ENCODE measurements around the gene TRANK1. TPM values are rescaled to one million over a fixed set of nuclear protein-coding genes. Genes with fewer than 3 reads are reported as not detected.

Gene TRANK1
- total and polyA plus RNA-seq, 2 experiments from 2014 or later: 5.2 to 10.3 TPM

- no peaks in the 10 kb centered on the region for H3K27me3 ChIP-seq (replicated peaks; ENCODE audit: insufficient read depth)
- H4K20me1 ChIP-seq (ENCODE audit: insufficient read depth): no peaks in the 10 kb centered on the region
- no peaks in the 10 kb centered on the region for H3F3A ChIP-seq (ENCODE audit: insufficient read depth)
- no peak overlapping the region for H3K9ac ChIP-seq
- no peaks in the 10 kb centered on the region for H3K36me3 ChIP-seq (ENCODE audit: low read depth)
- WGBS, 2 experiments (ENCODE audit: low coverage in 1 of 2, low lambda C conversion rate in 2 of 2, missing lambda C conversion rate in 2 of 2): 88 to 90% methylated on average over 9 of the region's 9 CpGs
- H3K4me2 ChIP-seq (ENCODE audit: unreplicated experiment): no peak overlapping the region
- H3K79me2 ChIP-seq (ENCODE audit: insufficient read depth): no peaks in the 10 kb centered on the region
- 0 out of 2 replicates have a peak, but pooled peaks cover 6% of the 10 kb centered on the region for H3K9me2 ChIP-seq (ENCODE audit: insufficient read depth)
- no peaks in the 10 kb centered on the region for H3K9me3 ChIP-seq (ENCODE audit: low read depth)
- H3K27ac ChIP-seq: no peak overlapping the region
- no peaks in the 10 kb centered on the region for H3K4me1 ChIP-seq (ENCODE audit: insufficient read depth)
- in situ Hi-C loops (cut with MboI): no loop called here
- no peak overlapping the region for H3K4me3 ChIP-seq
- no peak for DNase-seq
- no peak overlapping the region for H2AFZ ChIP-seq
- TF ChIP-seq EZH2phosphoT487 (IDR thresholded peaks at IDR 0.05; ENCODE audit: insufficient read depth, low read depth) (no peak), EZH2 (IDR thresholded peaks at IDR 0.05; ENCODE audit: insufficient read depth, poor library complexity, severe bottlenecking) (no peak)
These were observed 66.7 kb downstream of the TRANK1 start for GRCh38 chr3:36877930-36878685.

- Histone ChIP-seq H3K4me1 (ENCODE audit: insufficient read depth) (no peaks in the 10 kb centered on the region), H3K9me3 (ENCODE audit: low read depth) (no peaks in the 10 kb centered on the region), H3K36me3 (ENCODE audit: low read depth) (no peaks in the 10 kb centered on the region), H3K4me2 (ENCODE audit: unreplicated experiment) (no peak overlapping the region), H4K20me1 (ENCODE audit: insufficient read depth) (no peaks in the 10 kb centered on the region), H3K79me2 (ENCODE audit: insufficient read depth) (no peaks in the 10 kb centered on the region), H2AFZ (no peak overlapping the region), H3K27ac (no peak overlapping the region), H3K9ac (no peak overlapping the region), H3K4me3 (no peak overlapping the region), H3K27me3 (replicated peaks; ENCODE audit: insufficient read depth) (no peaks in the 10 kb centered on the region), H3F3A (ENCODE audit: insufficient read depth) (no peaks in the 10 kb centered on the region), H3K9me2 (ENCODE audit: insufficient read depth) (no peaks in the 10 kb centered on the region)
- DNase-seq: no peak
- TF ChIP-seq EZH2phosphoT487 (IDR thresholded peaks at IDR 0.05; ENCODE audit: insufficient read depth, low read depth): no peak
- TF ChIP-seq EZH2 (IDR thresholded peaks at IDR 0.05; ENCODE audit: insufficient read depth, poor library complexity, severe bottlenecking): no peak
- 81 to 82% methylated on average over 7 of the region's 7 CpGs for WGBS, 2 experiments (ENCODE audit: low coverage in 1 of 2, low lambda C conversion rate in 2 of 2, missing lambda C conversion rate in 2 of 2)
- in situ Hi-C loops (cut with MboI): no loop called here
These were observed 68.5 kb downstream of the TRANK1 start for GRCh38 chr3:36876181-36876936.

- no peak overlapping the region for H3K27ac ChIP-seq
- DNase-seq: no peak
- no peaks in the 10 kb centered on the region for H3K9me2 ChIP-seq (ENCODE audit: insufficient read depth)
- no peaks in the 10 kb centered on the region for H3K27me3 ChIP-seq (replicated peaks; ENCODE audit: insufficient read depth)
- no peaks in the 10 kb centered on the region for H3K36me3 ChIP-seq (ENCODE audit: low read depth)
- H3K4me2 ChIP-seq (ENCODE audit: unreplicated experiment): no peak overlapping the region
- H2AFZ ChIP-seq: no peak overlapping the region
- WGBS, 2 experiments (ENCODE audit: low coverage in 1 of 2, low lambda C conversion rate in 2 of 2, missing lambda C conversion rate in 2 of 2): 69 to 71% methylated on average over 3 of the region's 3 CpGs
- H3K9ac ChIP-seq: no peak overlapping the region
- no peak for TF ChIP-seq EZH2phosphoT487 (IDR thresholded peaks at IDR 0.05; ENCODE audit: insufficient read depth, low read depth)
- no peak for TF ChIP-seq EZH2 (IDR thresholded peaks at IDR 0.05; ENCODE audit: insufficient read depth, poor library complexity, severe bottlenecking)
- no peaks in the 10 kb centered on the region for H3F3A ChIP-seq (ENCODE audit: insufficient read depth)
- no peaks in the 10 kb centered on the region for H3K9me3 ChIP-seq (ENCODE audit: low read depth)
- H3K4me1 ChIP-seq (ENCODE audit: insufficient read depth): no peaks in the 10 kb centered on the region
- no peaks in the 10 kb centered on the region for H4K20me1 ChIP-seq (ENCODE audit: insufficient read depth)
- in situ Hi-C loops (cut with MboI): no loop called here
- no peaks in the 10 kb centered on the region for H3K79me2 ChIP-seq (ENCODE audit: insufficient read depth)
- H3K4me3 ChIP-seq: no peak overlapping the region
These were observed 69.5 kb downstream of the TRANK1 start for GRCh38 chr3:36875397-36875796.

- no peak for DNase-seq
- TF ChIP-seq EZH2 (IDR thresholded peaks at IDR 0.05; ENCODE audit: insufficient read depth, poor library complexity, severe bottlenecking) (no peak), EZH2phosphoT487 (IDR thresholded peaks at IDR 0.05; ENCODE audit: insufficient read depth, low read depth) (no peak)
- in situ Hi-C loops (cut with MboI): no loop called here
These were observed 70.4 kb downstream of the TRANK1 start for GRCh38 chr3:36874424-36874823.

More at GRCh38 chr3:36874424-36874823, 70.4 kb downstream of the TRANK1 start:
- Histone ChIP-seq H3K4me1 (ENCODE audit: insufficient read depth) (no peaks in the 10 kb centered on the region), H3K4me3 (no peak overlapping the region), H3K79me2 (ENCODE audit: insufficient read depth) (no peaks in the 10 kb centered on the region), H3K4me2 (ENCODE audit: unreplicated experiment) (no peak overlapping the region), H3K9me3 (ENCODE audit: low read depth) (no peaks in the 10 kb centered on the region), H3K27ac (no peak overlapping the region), H3K36me3 (ENCODE audit: low read depth) (no peaks in the 10 kb centered on the region), H3K9ac (no peak overlapping the region), H3K9me2 (ENCODE audit: insufficient read depth) (no peaks in the 10 kb centered on the region), H2AFZ (no peak overlapping the region), H4K20me1 (ENCODE audit: insufficient read depth) (no peaks in the 10 kb centered on the region), H3F3A (ENCODE audit: insufficient read depth) (no peaks in the 10 kb centered on the region), H3K27me3 (replicated peaks; ENCODE audit: insufficient read depth) (no peaks in the 10 kb centered on the region)
- WGBS, 2 experiments (ENCODE audit: low coverage in 1 of 2, low lambda C conversion rate in 2 of 2, missing lambda C conversion rate in 2 of 2): 96 to 98% methylated on average over 2 of the region's 2 CpGs
